RWPE1 (cell line): ENCODE measurements around the gene TMEM139.
"Not testable (repeated sequence)": the region's sequence is repeated elsewhere in the genome, so short reads cannot be mapped to it uniquely, and the experiment has no call there.

Experiments
- CTCF ChIA-PET: fragments of 350-600 bp; sonication (Branson Sonifier 250); formaldehyde crosslinking; extraction: SDS; loops from one replicate; lab custom pipeline; 2021; lab: Yijun Ruan, JAX
- POLR2A ChIA-PET: fragments of 400-600 bp; formaldehyde crosslinking; extraction: SDS; loops from one replicate; lab custom pipeline; 2020; ENCODE audit warnings: antibody characterized with exemption; ENCODE audit not compliant: low non-redundant PET; lab: Yijun Ruan, JAX
- DNase-seq: peaks from one replicate; pipeline ENCODE4 v3.0.0; 2012; ENCODE audit warnings: low spot score
- H3K27ac ChIP-seq: fragments of 450-650 bp; 2 replicates; pipeline ENCODE4 v1.5.1; 2017
- CTCF ChIP-seq: fragments of 450-650 bp; conservative IDR thresholded peaks from 2 replicates; pipeline ENCODE4 v1.5.1; 2017; ENCODE audit warnings: low read depth, mild to moderate bottlenecking

TMEM139 gene

GRCh38 chr7:143289421-143289820, 4.7 kb downstream of the TMEM139 start:
- POLR2A ChIA-PET = no interaction called here
- no peak for TF ChIP-seq CTCF
- H3K27ac ChIP-seq = no peak overlapping the region
- CTCF ChIA-PET = no interaction called here
- no peak for DNase-seq

GRCh38 chr7:143289888-143290287, 5.1 kb downstream of the TMEM139 start:
- DNase-seq, H3K27ac ChIP-seq, POLR2A ChIA-PET, CTCF ChIA-PET: not testable (repeated sequence)

- ChIA-PET POLR2A (no interaction called here), CTCF (no interaction called here)
- DNase-seq = no peak
- TF ChIP-seq CTCF = no peak
- no peak overlapping the region for H3K27ac ChIP-seq
Observed at GRCh38 chr7:143290293-143290692, 5.5 kb downstream of the TMEM139 start.

- POLR2A ChIA-PET = no interaction called here
- no peak for DNase-seq
- no peak for TF ChIP-seq CTCF
- no peak overlapping the region for H3K27ac ChIP-seq
- CTCF ChIA-PET = interaction anchor here (0.7 kb wide), 1 partner anchor 13 kb away, joined by 3 read pairs; no protein-coding TSS in a partner anchor
Observed at GRCh38 chr7:143292876-143293275, 8.1 kb downstream of the TMEM139 start.

- CTCF ChIA-PET = no interaction called here
Observed at GRCh38 chr7:143295870-143296269, 11.1 kb downstream of the TMEM139 start.

GRCh38 chr7:143296686-143297085, 11.9 kb downstream of the TMEM139 start:
- POLR2A ChIA-PET = no interaction called here
- H3K27ac ChIP-seq = no peak overlapping the region
- no peak for TF ChIP-seq CTCF

More at GRCh38 chr7:143295870-143296269, 11.1 kb downstream of the TMEM139 start:
- POLR2A ChIA-PET = no interaction called here
- H3K27ac ChIP-seq = no peak overlapping the region
- DNase-seq = no peak
- TF ChIP-seq CTCF = no peak

GRCh38 chr7:143299346-143299745, 14.6 kb downstream of the TMEM139 start:
- no peak for TF ChIP-seq CTCF
- no peak overlapping the region for H3K27ac ChIP-seq
- DNase-seq = no peak
- CTCF ChIA-PET = interaction anchor here (0.6 to 1.3 kb wide), 3 partner anchors 39 to 143 kb away, joined by 3 to 7 read pairs (median 4); no protein-coding TSS in a partner anchor
- POLR2A ChIA-PET = no interaction called here

More at GRCh38 chr7:143296686-143297085, 11.9 kb downstream of the TMEM139 start:
- CTCF ChIA-PET = no interaction called here
- DNase-seq = no peak
